ENCODE results near the gene VWA7.
"Not testable (repeated sequence)": the region's sequence is repeated elsewhere in the genome, so short reads cannot be mapped to it uniquely, and the experiment has no call there.

The VWA7 gene, protein sequence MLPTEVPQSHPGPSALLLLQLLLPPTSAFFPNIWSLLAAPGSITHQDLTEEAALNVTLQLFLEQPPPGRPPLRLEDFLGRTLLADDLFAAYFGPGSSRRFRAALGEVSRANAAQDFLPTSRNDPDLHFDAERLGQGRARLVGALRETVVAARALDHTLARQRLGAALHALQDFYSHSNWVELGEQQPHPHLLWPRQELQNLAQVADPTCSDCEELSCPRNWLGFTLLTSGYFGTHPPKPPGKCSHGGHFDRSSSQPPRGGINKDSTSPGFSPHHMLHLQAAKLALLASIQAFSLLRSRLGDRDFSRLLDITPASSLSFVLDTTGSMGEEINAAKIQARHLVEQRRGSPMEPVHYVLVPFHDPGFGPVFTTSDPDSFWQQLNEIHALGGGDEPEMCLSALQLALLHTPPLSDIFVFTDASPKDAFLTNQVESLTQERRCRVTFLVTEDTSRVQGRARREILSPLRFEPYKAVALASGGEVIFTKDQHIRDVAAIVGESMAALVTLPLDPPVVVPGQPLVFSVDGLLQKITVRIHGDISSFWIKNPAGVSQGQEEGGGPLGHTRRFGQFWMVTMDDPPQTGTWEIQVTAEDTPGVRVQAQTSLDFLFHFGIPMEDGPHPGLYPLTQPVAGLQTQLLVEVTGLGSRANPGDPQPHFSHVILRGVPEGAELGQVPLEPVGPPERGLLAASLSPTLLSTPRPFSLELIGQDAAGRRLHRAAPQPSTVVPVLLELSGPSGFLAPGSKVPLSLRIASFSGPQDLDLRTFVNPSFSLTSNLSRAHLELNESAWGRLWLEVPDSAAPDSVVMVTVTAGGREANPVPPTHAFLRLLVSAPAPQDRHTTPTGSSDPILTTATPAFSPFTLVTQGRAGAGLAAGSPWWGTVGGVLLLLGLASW

DNA sequence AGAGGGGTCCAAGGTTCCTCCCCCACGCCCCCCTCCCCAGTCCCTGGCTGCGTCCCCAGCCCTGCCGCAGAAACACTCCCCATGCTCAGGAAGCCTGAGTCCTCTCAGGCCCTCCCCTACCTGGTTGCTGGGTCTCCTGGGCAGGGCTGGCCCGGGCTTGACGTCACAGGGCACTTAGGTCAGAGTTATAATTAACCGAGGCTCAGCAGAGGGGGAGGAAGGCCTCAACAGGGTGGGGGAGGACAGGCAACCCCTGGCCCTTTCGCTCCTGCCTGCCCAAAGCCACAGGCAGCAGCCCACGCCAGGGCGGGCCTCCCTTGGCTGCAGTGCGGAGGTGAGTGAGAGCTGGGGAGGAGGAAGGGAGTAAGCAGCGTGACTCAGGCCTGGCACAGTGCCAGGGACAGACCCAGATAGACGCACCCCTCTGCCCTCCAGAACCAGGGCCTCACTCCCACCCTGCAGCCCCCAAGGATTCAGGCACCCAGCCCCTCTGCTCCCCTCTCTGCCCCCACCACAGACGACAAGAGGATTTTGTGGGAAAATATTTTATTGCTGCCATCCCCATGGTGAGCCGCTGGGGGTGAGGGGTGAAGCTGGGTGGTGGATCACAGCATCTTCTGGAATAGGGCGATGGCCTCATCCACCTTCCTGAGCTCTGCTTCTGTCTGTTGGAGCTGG is at the start of gene VWA7:
TSS of gene VWA7 (minus strand) at position 340 of the 678 bp plus-strand sequence. CDS start 549 bp downstream, outside the sequence.
- Histone ChIP-seq H3K27ac (peak within 1 kb of the TSS in 1 of 2 donors; percentile 26), H3K4me3 (peak within 1 kb of the TSS; percentile 19)
- TF ChIP-seq, protein P1, sequence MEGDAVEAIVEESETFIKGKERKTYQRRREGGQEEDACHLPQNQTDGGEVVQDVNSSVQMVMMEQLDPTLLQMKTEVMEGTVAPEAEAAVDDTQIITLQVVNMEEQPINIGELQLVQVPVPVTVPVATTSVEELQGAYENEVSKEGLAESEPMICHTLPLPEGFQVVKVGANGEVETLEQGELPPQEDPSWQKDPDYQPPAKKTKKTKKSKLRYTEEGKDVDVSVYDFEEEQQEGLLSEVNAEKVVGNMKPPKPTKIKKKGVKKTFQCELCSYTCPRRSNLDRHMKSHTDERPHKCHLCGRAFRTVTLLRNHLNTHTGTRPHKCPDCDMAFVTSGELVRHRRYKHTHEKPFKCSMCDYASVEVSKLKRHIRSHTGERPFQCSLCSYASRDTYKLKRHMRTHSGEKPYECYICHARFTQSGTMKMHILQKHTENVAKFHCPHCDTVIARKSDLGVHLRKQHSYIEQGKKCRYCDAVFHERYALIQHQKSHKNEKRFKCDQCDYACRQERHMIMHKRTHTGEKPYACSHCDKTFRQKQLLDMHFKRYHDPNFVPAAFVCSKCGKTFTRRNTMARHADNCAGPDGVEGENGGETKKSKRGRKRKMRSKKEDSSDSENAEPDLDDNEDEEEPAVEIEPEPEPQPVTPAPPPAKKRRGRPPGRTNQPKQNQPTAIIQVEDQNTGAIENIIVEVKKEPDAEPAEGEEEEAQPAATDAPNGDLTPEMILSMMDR (IDR thresholded peaks at IDR 0.05), result no peak
- no peak for DNase-seq (ENCODE audit: low spot score)

DNA sequence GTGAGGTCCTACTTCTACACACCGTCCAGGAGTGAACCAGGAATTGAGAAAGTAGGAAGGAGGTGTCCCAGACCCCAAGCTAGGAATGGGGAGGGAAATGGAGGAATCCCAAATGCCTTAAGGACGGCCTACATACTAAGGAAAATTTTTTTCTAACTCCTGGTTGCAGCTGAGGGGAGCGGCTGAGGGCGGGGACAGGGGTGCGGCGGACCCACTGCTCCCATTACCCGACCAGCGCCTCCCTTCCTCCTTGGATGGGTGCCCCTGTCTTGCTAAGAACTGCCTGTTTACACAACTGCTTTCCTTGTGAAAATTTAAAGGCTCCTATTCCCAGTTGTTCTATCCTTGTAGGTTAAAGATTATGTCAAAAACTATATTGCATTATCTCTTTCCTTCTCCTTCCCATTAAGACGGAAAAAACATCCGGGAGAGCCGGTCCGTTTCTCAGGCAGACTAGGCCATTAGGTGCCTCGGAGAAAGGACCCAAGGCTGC is 49.7 kb upstream of the VWA7 start:
- peak; percentile 92 for DNase-seq (ENCODE audit: low spot score)
- peak overlapping the region; percentile 91 for H3K4me3 ChIP-seq
- TF ChIP-seq, protein P1 (IDR thresholded peaks at IDR 0.05), result no peak
- H3K27ac ChIP-seq, result peak overlapping the region; percentile 92 to 96

DNA sequence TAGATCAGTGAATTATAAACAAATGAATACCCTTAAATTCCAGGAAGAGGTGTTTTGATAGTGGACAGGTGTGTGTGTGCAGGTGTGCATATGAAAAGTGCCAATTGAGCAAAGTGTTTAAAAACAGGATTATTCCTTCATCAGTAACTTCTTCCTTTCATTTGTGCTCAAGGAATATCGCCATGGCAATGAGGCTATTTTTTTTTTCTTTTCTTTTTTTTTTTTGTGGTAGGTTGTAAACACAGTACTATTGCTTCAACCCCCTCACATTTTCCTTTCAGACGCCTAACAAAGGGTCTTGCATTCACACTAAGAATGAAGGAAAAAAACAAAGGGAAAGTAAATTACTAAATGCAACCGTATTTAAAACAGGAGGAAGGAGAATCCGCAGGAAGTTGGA is 48.4 kb upstream of the VWA7 start:
- Histone ChIP-seq H3K27ac (peak overlapping the region; percentile 92 to 96), H3K4me3 (no peak overlapping the region)
- TF ChIP-seq, protein P1 (IDR thresholded peaks at IDR 0.05), result no peak
- DNase-seq (ENCODE audit: low spot score), result no peak

DNA sequence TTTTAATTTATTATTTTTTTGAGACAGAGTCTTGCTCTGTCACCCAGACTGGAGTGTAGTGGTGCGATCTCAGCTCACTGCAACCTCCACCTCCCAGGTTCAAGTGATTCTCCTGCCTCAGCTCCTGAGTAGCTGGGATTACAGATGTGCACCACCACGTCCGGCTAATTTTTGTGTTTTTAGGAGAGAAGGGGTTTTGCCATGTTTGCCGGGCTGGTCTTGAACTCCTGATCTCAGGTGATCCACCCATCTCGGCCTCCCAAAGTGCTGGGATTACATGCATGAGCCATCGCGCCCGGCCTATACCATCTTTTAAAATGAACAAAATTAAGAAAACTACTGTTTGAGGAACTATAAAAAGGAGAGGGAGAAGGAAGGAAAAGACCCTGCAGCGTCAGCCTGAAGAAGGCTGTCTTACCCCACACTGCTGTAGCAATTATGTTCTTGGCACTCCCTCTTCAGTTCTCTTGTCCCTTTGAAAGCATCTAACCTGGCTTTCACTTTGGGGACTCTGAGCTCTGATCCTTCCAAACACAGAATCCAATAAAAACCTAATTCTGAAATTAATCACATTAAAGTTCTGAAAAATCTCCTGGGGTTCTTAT is 46.6 kb upstream of the VWA7 start:
- not testable (repeated sequence) for DNase-seq (ENCODE audit: low spot score); H3K4me3 ChIP-seq
- H3K27ac ChIP-seq, result peak overlapping the region; percentile 71 to 93

DNA sequence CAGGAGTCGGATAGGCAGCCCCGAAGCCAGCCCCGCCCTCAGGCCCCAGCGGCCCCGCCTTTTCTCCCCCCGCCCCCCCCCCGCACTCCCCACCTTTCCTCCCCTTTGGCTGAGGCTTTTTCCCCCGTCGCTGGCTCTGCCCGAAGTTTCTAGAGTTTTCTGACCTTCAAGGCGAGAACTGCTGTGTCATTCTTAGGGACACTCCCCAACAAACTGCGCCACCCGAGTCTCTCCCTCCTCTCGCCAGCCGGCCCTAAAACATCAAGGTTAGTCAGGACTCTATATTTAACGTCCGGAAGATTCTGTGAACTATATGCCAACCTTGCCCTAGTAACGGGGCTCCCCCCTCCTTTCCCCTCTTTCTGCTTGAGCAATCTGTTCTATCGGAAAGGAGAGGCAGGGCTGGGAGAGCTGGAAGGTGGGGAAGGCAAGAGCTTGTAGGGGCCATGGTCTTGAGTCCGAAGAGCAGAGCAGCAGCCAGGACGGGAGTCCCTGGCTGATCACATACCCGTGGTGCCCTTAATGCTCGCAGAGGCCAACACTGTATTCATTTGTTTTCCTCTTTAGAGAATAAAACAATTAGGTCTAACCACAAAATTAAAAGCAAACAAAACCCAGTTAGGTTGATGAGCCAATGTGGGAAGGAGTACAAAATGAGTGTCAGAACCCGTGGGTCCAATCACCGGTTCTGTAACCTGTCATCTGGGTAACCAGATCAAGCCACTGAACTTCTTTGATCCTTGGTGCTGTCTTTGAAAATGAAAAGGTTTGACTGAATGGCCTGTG is 45.1 kb upstream of the VWA7 start:
- peak; percentile 97 for DNase-seq (ENCODE audit: low spot score)
- TF ChIP-seq, protein P1 (IDR thresholded peaks at IDR 0.05), result no peak
- Histone ChIP-seq H3K27ac (peak overlapping the region; percentile 93 to 97), H3K4me3 (peak overlapping the region; percentile 74)

DNA sequence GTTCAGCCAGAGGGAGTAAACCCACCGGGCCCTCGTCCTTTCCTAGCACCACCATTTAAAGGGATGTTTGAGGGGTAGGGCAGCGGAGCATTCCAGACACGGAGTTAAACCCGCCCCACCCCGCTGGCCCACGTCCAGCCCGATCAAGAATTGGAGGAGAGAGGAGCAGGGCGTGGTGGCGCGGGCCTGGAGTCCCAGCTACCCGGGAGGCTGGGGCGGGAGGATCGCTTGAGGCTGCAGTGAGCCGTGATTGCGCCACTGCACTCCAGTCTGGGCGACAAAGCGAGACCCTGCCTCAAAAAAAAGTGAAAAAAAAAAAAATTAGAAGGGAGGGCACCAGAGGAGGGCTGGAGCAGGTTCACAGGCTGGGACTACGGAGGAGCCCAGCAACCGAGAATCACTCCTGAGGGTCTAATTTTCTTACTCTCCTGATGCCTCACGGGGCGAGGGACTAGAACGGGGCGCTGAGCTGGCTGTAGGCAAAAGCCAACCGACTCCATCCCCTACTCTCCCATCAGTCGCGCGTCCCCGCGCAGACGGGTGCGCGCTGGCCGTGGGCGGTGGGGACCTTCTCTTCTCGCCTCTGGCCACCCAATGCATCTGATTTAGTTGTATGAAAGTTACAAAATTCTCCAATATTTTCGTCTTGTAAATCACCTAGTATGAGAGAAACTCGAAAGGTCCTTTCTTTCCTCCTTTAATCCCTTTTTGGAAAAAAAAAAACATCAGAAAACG is 44.3 kb upstream of the VWA7 start:
- TF ChIP-seq, protein P1 (IDR thresholded peaks at IDR 0.05), result no peak
- no peak for DNase-seq (ENCODE audit: low spot score)
- Histone ChIP-seq H3K27ac (peak overlapping the region; percentile 93 to 97), H3K4me3 (peak overlapping the region; percentile 74)

DNA sequence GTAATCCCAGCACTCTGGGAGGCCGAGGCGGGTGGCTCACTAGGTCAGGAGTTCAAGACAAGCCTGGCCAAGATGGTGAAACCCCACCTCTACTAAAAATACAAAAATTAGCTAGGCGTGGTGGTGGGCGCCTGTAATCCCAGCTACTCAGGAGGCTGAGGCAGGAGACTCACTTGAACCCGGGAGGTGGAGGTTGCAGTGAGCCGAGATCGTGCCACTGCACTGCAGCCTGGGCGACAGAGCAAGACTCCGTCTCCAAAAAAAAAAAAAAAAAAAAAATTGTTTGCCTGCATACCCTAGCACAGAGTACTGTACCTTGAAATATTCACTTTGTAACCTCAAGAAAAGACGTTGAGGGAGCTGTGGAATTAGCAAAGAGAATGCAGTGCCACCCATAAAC is 43.3 kb upstream of the VWA7 start:
- peak overlapping the region; percentile 93 to 97 for H3K27ac ChIP-seq
- not testable (repeated sequence) for H3K4me3 ChIP-seq

More for the DNA sequence above, 43.3 kb upstream of the VWA7 start:
- DNase-seq (ENCODE audit: low spot score), result not testable (repeated sequence)

All from coronary artery (tissue), 2 donors.